Gastroesophageal sphincter (tissue), 4 donors: ENCODE measurements around the gene MTCL1. TPM values are rescaled to one million over a fixed set of nuclear protein-coding genes. Genes with fewer than 3 reads are reported as not detected.
A peak's percentile ranks its signal among the peaks of the same experiment; 100 is the strongest.

Experiments used
- ATAC-seq: fragments of 150-250 bp; one replicate; pipeline ENCODE4 v1.9.1; 2016; ENCODE audit warnings: mild to moderate bottlenecking, moderate library complexity
- H3K27ac ChIP-seq, 4 donors: fragments of 200-600 bp; sonication (generic) in 3 of 4; 1 replicate in 3 of 4; 2 replicates in 1 of 4; pipeline ENCODE4 v1.5.1; 2016 to 2019
- H3K27me3 ChIP-seq: fragments of 200-600 bp; sonication (generic); one replicate; pipeline ENCODE4 v1.5.1; 2019
- H3K36me3 ChIP-seq, 2 donors: fragments of 200-600 bp; sonication (generic); one replicate each; pipeline ENCODE4 v1.5.1; 2019; ENCODE audit warnings: control low read depth in 1 of 2
- H3K4me1 ChIP-seq, 3 donors: fragments of 200-600 bp; sonication (generic); 1 replicate in 2 of 3; 2 replicates in 1 of 3; pipeline ENCODE4 v1.5.1; 2016 to 2019; ENCODE audit warnings: control low read depth in 2 of 3
- H3K4me3 ChIP-seq, 2 donors: fragments of 200-600 bp; sonication (generic); one replicate each; pipeline ENCODE4 v1.5.1; 2019; ENCODE audit warnings: mild to moderate bottlenecking in 1 of 2, moderate library complexity in 1 of 2
- H3K9me3 ChIP-seq, 3 donors: fragments of 200-600 bp; sonication (generic); one replicate each; pipeline ENCODE4 v1.5.1; 2017 to 2019; ENCODE audit warnings: control low read depth in 2 of 3
- CTCF ChIP-seq, 4 experiments: fragments of 200-600 bp in 2 of 4; fragments of 450-650 bp in 2 of 4; sonication (generic) in 1 of 4; IDR thresholded peaks; one replicate each; pipeline ENCODE4 v1.5.1; 2017 to 2019; ENCODE audit warnings: antibody characterized with exemption in 4 of 4, mild to moderate bottlenecking in 2 of 4, moderate library complexity in 2 of 4
- EP300 ChIP-seq: sonication (generic); formaldehyde crosslinking; IDR thresholded peaks from one replicate; pipeline ENCODE4 v1.6.1; 2017; ENCODE audit warnings: antibody characterized with exemption, mild to moderate bottlenecking
- POLR2A ChIP-seq, 2 donors: fragments of 450-650 bp; IDR thresholded peaks; one replicate each; pipeline ENCODE4 v1.6.1; 2017; ENCODE audit warnings: antibody characterized with exemption in 2 of 2, mild to moderate bottlenecking in 2 of 2, moderate library complexity in 1 of 2
- POLR2AphosphoS5 ChIP-seq: sonication (generic); formaldehyde crosslinking; IDR thresholded peaks from one replicate; pipeline ENCODE4 v1.6.1; 2017; ENCODE audit warnings: antibody characterized with exemption
- WGBS, 2 donors: methylation state at CpG; one replicate each; pipeline ENCODE4 v1.1.5; 2018; ENCODE audit warnings: low coverage in 1 of 2; 5-methylcytosine and 5-hydroxymethylcytosine counted together
- total RNA-seq, 4 donors: library from RNA; depleted of rRNA; stranded (reverse); fragments of >200 nt; gene quantifications; one replicate each; pipeline ENCODE4 v1.1.0, GENCODE V29; 2016

MTCL1 gene
- total RNA-seq, 4 donors from 2014 or later: 35.0 to 68.0 (median 51.4) TPM

- Histone ChIP-seq H3K27me3 (no peaks in the 10 kb centered on the region), H3K4me1 (peaks cover 0 to 16% (median 0%) of the 10 kb centered on the region in 3 donors), H3K36me3 (peaks cover 0 to 22% of the 10 kb centered on the region in 2 donors), H3K9me3 (no peaks in the 10 kb centered on the region), H3K4me3 (no peak overlapping the region), H3K27ac (peak overlapping the region in 2 of 4 donors; percentile 12 to 24)
- TF ChIP-seq POLR2A (IDR thresholded peaks at IDR 0.05): no peak
- TF ChIP-seq EP300: no peak
- TF ChIP-seq POLR2AphosphoS5: no peak
- TF ChIP-seq CTCF (IDR thresholded peaks at IDR 0.05): no peak
- whole genome bisulfite sequencing, 2 donors: 80 to 84% methylated on average over 8 to 9 of the region's 9 CpGs
- no peak for ATAC-seq
Observed at GRCh38 chr18:8721094-8721669, 15.8 kb downstream of the MTCL1 start.

- ATAC-seq: no peak
- no peaks in the 10 kb centered on the region for H3K9me3 ChIP-seq
- 80 to 100% methylated on average over 1 to 3 of the region's 5 CpGs for WGBS, 2 donors
Observed at GRCh38 chr18:8721716-8722115, 16.4 kb downstream of the MTCL1 start.

GRCh38 chr18:8722946-8723820 is 17.8 kb downstream of the MTCL1 start:
- no peak overlapping the region for H3K27ac ChIP-seq
- H3K27me3 ChIP-seq: no peaks in the 10 kb centered on the region
- ATAC-seq: no peak
- H3K36me3 ChIP-seq: peaks cover 0 to 22% of the 10 kb centered on the region in 2 donors
- peaks cover 0 to 4% (median 0%) of the 10 kb centered on the region in 3 donors for H3K4me1 ChIP-seq
- no peaks in the 10 kb centered on the region for H3K9me3 ChIP-seq
- WGBS, 2 donors: 82 to 88% methylated on average over 12 to 13 of the region's 13 CpGs
- TF ChIP-seq EP300 (no peak), POLR2AphosphoS5 (no peak), POLR2A (IDR thresholded peaks at IDR 0.05) (no peak), CTCF (IDR thresholded peaks at IDR 0.05) (no peak)
- no peak overlapping the region for H3K4me3 ChIP-seq

More at GRCh38 chr18:8721716-8722115, 16.4 kb downstream of the MTCL1 start:
- peaks cover 0 to 22% of the 10 kb centered on the region in 2 donors for H3K36me3 ChIP-seq
- no peak overlapping the region for H3K4me3 ChIP-seq
- peaks cover 0 to 16% (median 0%) of the 10 kb centered on the region in 3 donors for H3K4me1 ChIP-seq
- TF ChIP-seq POLR2A (IDR thresholded peaks at IDR 0.05) (no peak), CTCF (IDR thresholded peaks at IDR 0.05) (no peak), POLR2AphosphoS5 (no peak), EP300 (no peak)
- H3K27ac ChIP-seq: peak overlapping the region in 3 of 4 donors; percentile 12 to 24 (median 14)
- H3K27me3 ChIP-seq: no peaks in the 10 kb centered on the region

GRCh38 chr18:8724452-8724851 is 19.1 kb downstream of the MTCL1 start:
- WGBS, 2 donors: 70 to 79% methylated on average over 5 to 6 of the region's 6 CpGs
- TF ChIP-seq POLR2A (IDR thresholded peaks at IDR 0.05) (no peak), CTCF (IDR thresholded peaks at IDR 0.05) (no peak), EP300 (no peak), POLR2AphosphoS5 (no peak)
- H3K27ac ChIP-seq: no peak overlapping the region
- no peak overlapping the region for H3K4me3 ChIP-seq
- no peaks in the 10 kb centered on the region for H3K27me3 ChIP-seq
- no peaks in the 10 kb centered on the region for H3K4me1 ChIP-seq
- H3K36me3 ChIP-seq: peaks cover 0 to 22% of the 10 kb centered on the region in 2 donors
- no peak for ATAC-seq
- no peaks in the 10 kb centered on the region for H3K9me3 ChIP-seq
